ENCODE results near the gene RASA1. TPM values are rescaled to one million over a fixed set of nuclear protein-coding genes. Genes with fewer than 3 reads are reported as not detected.

Gene RASA1
- total RNA-seq, 2 experiments from 2014 or later = 17.6 to 19.3 TPM

GRCh38 chr5:87392170-87392569 is 124.5 kb downstream of the RASA1 start:
- peaks cover 53% of the 10 kb centered on the region for H3K36me3 Mint-ChIP-seq (ENCODE audit: low read depth)
- H3K4me3 Mint-ChIP-seq = no peak overlapping the region
- H3K27ac Mint-ChIP-seq = peak overlapping the region; percentile 23
- CTCF ChIA-PET = interaction anchor here (0.7 to 2.0 kb wide), 3 partner anchors 9 to 405 kb away, joined by 3 to 17 read pairs (median 3); no protein-coding TSS in a partner anchor
- H3K27me3 Mint-ChIP-seq = no peaks in the 10 kb centered on the region
- ATAC-seq (no peak), DNase-seq (no peak)
- peaks cover 22% of the 10 kb centered on the region for H3K4me1 Mint-ChIP-seq (ENCODE audit: low read depth)
- TF ChIP-seq CTCF (IDR thresholded peaks at IDR 0.05) = no peak
- intact Hi-C loops (cut with micrococcal nuclease) = loop anchor here (10.0 kb wide), 1 partner anchor 127 kb away; the partner anchor contains the start of gene RASA1
- H3K9me3 Mint-ChIP-seq = no peaks in the 10 kb centered on the region
- POLR2A ChIA-PET = interaction anchor here (1.0 kb wide), 1 partner anchor 21 kb away, joined by 4 read pairs; the partner anchor contains the start of gene CCNH

GRCh38 chr5:87392801-87393200 is 125.1 kb downstream of the RASA1 start:
- peaks cover 52% of the 10 kb centered on the region for H3K36me3 Mint-ChIP-seq (ENCODE audit: low read depth)
- CTCF ChIA-PET = interaction anchor here (0.9 to 1.3 kb wide), 2 partner anchors 406 kb away, joined by 3 read pairs; no protein-coding TSS in a partner anchor
- intact Hi-C loops (cut with micrococcal nuclease) = loop anchor here (10.0 kb wide), 1 partner anchor 128 kb away; the partner anchor contains the start of gene RASA1

GRCh38 chr5:87393331-87393730 is 125.6 kb downstream of the RASA1 start:
- no peak overlapping the region for H3K4me3 Mint-ChIP-seq
- no peaks in the 10 kb centered on the region for H3K27me3 Mint-ChIP-seq
- DNase-seq = no peak
- ChIA-PET POLR2A (no interaction called here), CTCF (interaction anchor here (0.6 to 1.3 kb wide), 2 partner anchors 398 to 407 kb away, joined by 3 read pairs; no protein-coding TSS in a partner anchor)
- intact Hi-C loops (cut with micrococcal nuclease) = loop anchor here (10.0 kb wide), 1 partner anchor 129 kb away; the partner anchor contains the start of gene RASA1
- H3K27ac Mint-ChIP-seq = no peak overlapping the region
- no peak for ATAC-seq
- H3K4me1 Mint-ChIP-seq (ENCODE audit: low read depth) = peaks cover 23% of the 10 kb centered on the region
- peaks cover 57% of the 10 kb centered on the region for H3K36me3 Mint-ChIP-seq (ENCODE audit: low read depth)
- H3K9me3 Mint-ChIP-seq = no peaks in the 10 kb centered on the region
- no peak for TF ChIP-seq CTCF (IDR thresholded peaks at IDR 0.05)

More at GRCh38 chr5:87392801-87393200, 125.1 kb downstream of the RASA1 start:
- Mint-ChIP-seq H3K9me3 (no peaks in the 10 kb centered on the region), H3K27me3 (no peaks in the 10 kb centered on the region), H3K4me1 (ENCODE audit: low read depth) (peaks cover 22% of the 10 kb centered on the region), H3K27ac (no peak overlapping the region), H3K4me3 (no peak overlapping the region)
- POLR2A ChIA-PET = no interaction called here
- no peak for TF ChIP-seq CTCF (IDR thresholded peaks at IDR 0.05)
- DNase-seq = no peak
- no peak for ATAC-seq

- Mint-ChIP-seq H3K9me3 (no peaks in the 10 kb centered on the region), H3K4me3 (no peak overlapping the region), H3K36me3 (ENCODE audit: low read depth) (peaks cover 62% of the 10 kb centered on the region), H3K4me1 (ENCODE audit: low read depth) (peaks cover 26% of the 10 kb centered on the region), H3K27ac (no peak overlapping the region), H3K27me3 (no peaks in the 10 kb centered on the region)
- intact Hi-C loops (cut with micrococcal nuclease) = loop anchor here (10.0 kb wide), 1 partner anchor 130 kb away; the partner anchor contains the start of gene RASA1
- ChIA-PET POLR2A (no interaction called here), CTCF (interaction anchor here (1.4 to 1.5 kb wide), 2 partner anchors 13 to 514 kb away, joined by 3 read pairs; no protein-coding TSS in a partner anchor)
- DNase-seq (no peak), ATAC-seq (no peak)
- no peak for TF ChIP-seq CTCF (IDR thresholded peaks at IDR 0.05)
Observed at GRCh38 chr5:87394411-87395165, 126.9 kb downstream of the RASA1 start.

Measured in activated CD8-positive, alpha-beta T cell treated with anti-CD3 and anti-CD28 coated beads for 36 hours (primary cell).